HG03565 (cell line): ENCODE results near the gene ACADS.
"Not testable (repeated sequence)": the region's sequence is repeated elsewhere in the genome, so short reads cannot be mapped to it uniquely, and the experiment has no call there.

Experiments used
- ATAC-seq: cut with Tn5 transposase; IDR thresholded peaks from one replicate; pipeline ENCODE4 v1.9.1; 2021; ENCODE audit warnings: mild to moderate bottlenecking, moderate library complexity; ENCODE audit not compliant: unreplicated experiment

ACADS gene

GRCh38 chr12:120724720-120725119, 906 bp upstream of the ACADS start:
- ATAC-seq = no peak

GRCh38 chr12:120725151-120725658, 421 bp upstream of the ACADS start:
- ATAC-seq = no peak

GRCh38 chr12:120726510-120726793, 826 bp downstream of the ACADS start:
- no peak for ATAC-seq

GRCh38 chr12:120726961-120727360, 1.3 kb downstream of the ACADS start:
- ATAC-seq = no peak

- ATAC-seq = not testable (repeated sequence)
Measured at GRCh38 chr12:120732198-120732597, 6.6 kb downstream of the ACADS start.

- no peak for ATAC-seq
Measured at GRCh38 chr12:120733574-120733973, 7.9 kb downstream of the ACADS start.

- ATAC-seq = no peak
Measured at GRCh38 chr12:120734210-120734609, 8.6 kb downstream of the ACADS start.

GRCh38 chr12:120735181-120735580, 9.6 kb downstream of the ACADS start:
- ATAC-seq = no peak

- ATAC-seq = no peak
Measured at GRCh38 chr12:120736404-120737331, 11.0 kb downstream of the ACADS start.

- ATAC-seq = no peak
Measured at GRCh38 chr12:120737557-120738251, 12.1 kb downstream of the ACADS start.

GRCh38 chr12:120738252-120739030, 12.8 kb downstream of the ACADS start:
- no peak for ATAC-seq

GRCh38 chr12:120739031-120739762, 13.6 kb downstream of the ACADS start:
- no peak for ATAC-seq

- no peak for ATAC-seq
Measured at GRCh38 chr12:120739821-120740613, 14.4 kb downstream of the ACADS start.

- no peak for ATAC-seq
Measured at GRCh38 chr12:120740871-120741270, 15.2 kb downstream of the ACADS start.

- ATAC-seq = no peak
Measured at GRCh38 chr12:120741476-120742421, 16.1 kb downstream of the ACADS start.

- no peak for ATAC-seq
Measured at GRCh38 chr12:120744922-120745493, 19.4 kb downstream of the ACADS start.

- ATAC-seq = no peak
Measured at GRCh38 chr12:120748242-120748641, 22.6 kb downstream of the ACADS start.

- no peak for ATAC-seq
Measured at GRCh38 chr12:120749256-120749655, 23.6 kb downstream of the ACADS start.
